IPS-18c (cell line): ENCODE measurements around the gene ECEL1.

Experiments
- H3K4me3 ChIP-seq: 2 replicates; pipeline ENCODE4 v1.7.0; 2013; ENCODE audit warnings: low read depth, mild to moderate bottlenecking, low read length, moderate library complexity; ENCODE audit not compliant: insufficient read depth
- H3K9me3 ChIP-seq: one replicate; pipeline ENCODE4 v1.6.1; 2013; ENCODE audit warnings: mild to moderate bottlenecking, low read length, moderate library complexity; ENCODE audit not compliant: control insufficient read depth, insufficient read depth

Gene ECEL1

GRCh38 chr2:232480201-232481190, 7.1 kb downstream of the ECEL1 start:
- Histone ChIP-seq H3K9me3 (peaks cover 2% of the 10 kb centered on the region), H3K4me3 (no peak overlapping the region)

- no peak overlapping the region for H3K4me3 ChIP-seq
- peaks cover 2% of the 10 kb centered on the region for H3K9me3 ChIP-seq
Measured at GRCh38 chr2:232479341-232480200, 8.1 kb downstream of the ECEL1 start.

GRCh38 chr2:232478571-232479340, 8.9 kb downstream of the ECEL1 start:
- Histone ChIP-seq H3K9me3 (peaks cover 2% of the 10 kb centered on the region), H3K4me3 (no peak overlapping the region)

GRCh38 chr2:232477751-232478510, 9.7 kb downstream of the ECEL1 start:
- no peak overlapping the region for H3K4me3 ChIP-seq
- H3K9me3 ChIP-seq, result no peaks in the 10 kb centered on the region

GRCh38 chr2:232476791-232477190, 10.8 kb downstream of the ECEL1 start:
- H3K9me3 ChIP-seq, result no peaks in the 10 kb centered on the region
- H3K4me3 ChIP-seq, result no peak overlapping the region

- Histone ChIP-seq H3K4me3 (no peak overlapping the region), H3K9me3 (no peaks in the 10 kb centered on the region)
Measured at GRCh38 chr2:232476045-232476444, 11.6 kb downstream of the ECEL1 start.

GRCh38 chr2:232473467-232473890, 14.2 kb downstream of the ECEL1 start:
- no peak overlapping the region for H3K4me3 ChIP-seq

DNA sequence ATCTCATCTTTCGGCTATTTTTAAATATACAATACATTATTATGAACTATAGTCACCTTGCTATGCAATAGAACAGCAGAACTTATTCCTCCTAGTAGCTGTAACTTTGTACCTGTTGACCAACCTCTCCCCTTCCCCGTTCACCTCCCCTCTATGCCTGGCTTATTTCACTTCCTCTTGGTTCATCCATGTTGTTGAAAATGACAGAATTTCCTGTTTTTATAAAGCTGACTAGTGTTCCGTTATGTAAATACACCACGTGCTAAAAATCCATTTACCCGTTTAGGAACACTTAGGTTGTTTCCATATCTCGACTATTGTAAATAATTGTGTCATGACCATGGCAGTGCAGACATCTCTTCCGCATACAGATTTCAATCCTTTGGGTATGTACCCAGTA, 21.4 kb downstream of the ECEL1 start:
- Histone ChIP-seq H3K4me3 (no peak overlapping the region), H3K9me3 (peaks cover 6% of the 10 kb centered on the region)

More at GRCh38 chr2:232473467-232473890, 14.2 kb downstream of the ECEL1 start:
- no peaks in the 10 kb centered on the region for H3K9me3 ChIP-seq

- no peak overlapping the region for H3K4me3 ChIP-seq
- H3K9me3 ChIP-seq, result peaks cover 6% of the 10 kb centered on the region
Measured at GRCh38 chr2:232465061-232465460, 22.6 kb downstream of the ECEL1 start.

DNA sequence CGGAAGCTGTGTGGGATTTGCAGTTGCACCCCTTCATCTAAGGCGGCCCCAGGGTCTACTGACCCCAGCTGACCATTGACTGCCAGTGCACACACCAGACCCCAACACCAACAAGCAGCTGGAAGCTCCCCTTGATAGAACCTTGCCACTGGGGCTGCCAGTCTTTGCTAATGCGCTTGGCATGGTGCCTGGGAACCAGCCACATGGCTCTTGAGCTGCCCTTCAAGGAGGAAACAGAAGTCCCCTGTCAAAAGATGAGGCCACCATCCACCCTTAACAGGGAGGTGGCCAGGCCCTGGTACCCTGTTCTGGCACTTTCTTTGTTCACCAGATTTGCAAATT, 23.1 kb downstream of the ECEL1 start:
- Histone ChIP-seq H3K4me3 (no peak overlapping the region), H3K9me3 (peaks cover 6% of the 10 kb centered on the region)

DNA sequence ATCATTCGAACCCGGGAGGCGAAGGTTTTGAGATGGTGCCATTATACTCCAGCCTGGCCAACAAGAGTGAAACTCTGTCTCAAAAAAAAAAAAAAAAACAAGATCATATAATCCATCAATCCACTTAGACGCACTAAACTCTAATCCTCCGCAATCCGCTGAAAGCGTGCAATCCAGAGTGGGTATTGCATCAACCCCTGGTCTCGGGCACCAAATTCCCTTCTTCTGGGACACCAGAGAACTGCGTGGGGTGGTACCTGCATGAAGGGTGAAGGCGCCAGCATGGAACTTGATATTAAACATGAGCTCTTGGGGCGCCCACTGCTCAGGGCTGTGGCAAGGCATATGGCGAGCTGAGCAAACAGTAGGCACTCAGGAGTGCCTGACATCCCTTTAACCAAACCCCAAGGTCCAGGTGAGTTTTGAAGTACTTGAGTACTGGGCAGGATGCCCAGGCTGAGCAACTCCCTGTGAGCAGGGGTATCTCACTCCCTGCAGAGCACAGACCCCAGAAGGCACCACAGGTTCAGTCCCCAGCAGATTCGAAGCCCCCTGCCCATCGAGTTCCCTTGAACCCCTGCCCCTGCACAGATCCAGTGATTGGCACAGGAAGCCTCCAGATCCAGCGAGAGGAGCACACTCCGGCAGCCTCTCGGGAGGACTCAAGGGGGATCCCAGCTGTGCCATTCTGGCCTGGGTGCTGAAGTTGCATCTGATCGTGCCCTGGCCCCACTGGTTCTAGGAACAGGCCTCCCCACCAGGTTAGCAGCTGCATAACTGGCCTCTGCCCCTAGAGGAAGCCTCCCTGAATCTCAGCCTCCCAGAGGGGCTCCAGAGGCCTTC, 23.7 kb downstream of the ECEL1 start:
- peaks cover 6% of the 10 kb centered on the region for H3K9me3 ChIP-seq
- H3K4me3 ChIP-seq, result no peak overlapping the region

- H3K9me3 ChIP-seq, result peaks cover 3% of the 10 kb centered on the region
- no peak overlapping the region for H3K4me3 ChIP-seq
Measured at GRCh38 chr2:232460171-232460570, 27.5 kb downstream of the ECEL1 start.

GRCh38 chr2:232459419-232460035, 28.1 kb downstream of the ECEL1 start:
- H3K9me3 ChIP-seq, result peaks cover 3% of the 10 kb centered on the region
- H3K4me3 ChIP-seq, result no peak overlapping the region

- Histone ChIP-seq H3K4me3 (no peak overlapping the region), H3K9me3 (peaks cover 3% of the 10 kb centered on the region)
Measured at GRCh38 chr2:232458661-232459418, 28.8 kb downstream of the ECEL1 start.
